Retina (tissue), 1 donor: ENCODE measurements around the gene CUL3.
A peak's percentile ranks its signal among the peaks of the same experiment; 100 is the strongest.

Experiments
- DNase-seq: peaks from one replicate; pipeline ENCODE4 v3.0.0-alpha.2; 2016

CUL3 gene

DNA sequence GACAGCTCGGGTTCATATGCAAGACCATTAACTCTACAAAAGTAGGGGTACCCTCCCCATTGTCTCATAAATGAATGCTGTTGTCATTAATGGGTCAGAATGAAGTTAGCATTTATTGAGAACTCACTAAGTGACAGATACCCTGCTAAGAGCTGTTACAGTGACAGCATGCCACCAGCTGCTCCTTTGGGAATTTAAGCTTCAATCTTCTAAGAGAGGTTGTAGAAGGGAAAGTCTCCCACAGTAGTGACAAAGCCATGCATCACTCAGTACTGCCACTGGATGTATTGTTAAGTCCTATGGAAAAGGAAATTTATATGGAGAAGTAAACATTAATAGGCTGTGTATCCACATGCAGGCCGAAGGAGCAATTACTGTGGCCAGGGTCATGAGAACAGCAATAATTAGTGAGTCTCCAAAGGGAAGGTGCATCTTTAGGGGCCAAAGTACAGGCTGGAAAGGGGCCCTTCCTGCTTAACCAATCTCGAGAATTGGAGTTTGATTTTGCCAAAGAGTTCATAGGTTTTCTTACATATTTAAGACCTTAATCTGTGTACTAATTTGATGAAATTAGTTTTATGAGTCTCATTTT, 118.8 kb downstream of the CUL3 start:
- DNase-seq = peak; percentile 64

DNA sequence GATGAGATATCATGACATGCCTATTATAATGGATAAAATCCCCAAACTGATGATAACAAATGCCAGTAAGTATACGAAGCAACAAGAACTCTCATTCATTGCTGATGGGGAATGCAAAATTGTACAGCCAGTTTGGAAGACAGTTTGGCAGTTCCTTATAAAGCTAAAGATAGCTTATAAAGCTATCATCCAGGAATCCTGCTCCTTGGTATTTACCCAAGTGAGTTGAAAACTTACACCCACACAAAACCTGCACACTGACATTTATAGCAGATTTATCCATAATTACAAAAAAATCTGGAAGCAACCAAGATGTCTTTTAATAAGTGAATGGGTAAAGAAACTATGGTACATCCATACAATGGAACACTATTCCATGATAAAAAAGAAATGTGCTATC, 123.8 kb downstream of the CUL3 start:
- DNase-seq = no peak

DNA sequence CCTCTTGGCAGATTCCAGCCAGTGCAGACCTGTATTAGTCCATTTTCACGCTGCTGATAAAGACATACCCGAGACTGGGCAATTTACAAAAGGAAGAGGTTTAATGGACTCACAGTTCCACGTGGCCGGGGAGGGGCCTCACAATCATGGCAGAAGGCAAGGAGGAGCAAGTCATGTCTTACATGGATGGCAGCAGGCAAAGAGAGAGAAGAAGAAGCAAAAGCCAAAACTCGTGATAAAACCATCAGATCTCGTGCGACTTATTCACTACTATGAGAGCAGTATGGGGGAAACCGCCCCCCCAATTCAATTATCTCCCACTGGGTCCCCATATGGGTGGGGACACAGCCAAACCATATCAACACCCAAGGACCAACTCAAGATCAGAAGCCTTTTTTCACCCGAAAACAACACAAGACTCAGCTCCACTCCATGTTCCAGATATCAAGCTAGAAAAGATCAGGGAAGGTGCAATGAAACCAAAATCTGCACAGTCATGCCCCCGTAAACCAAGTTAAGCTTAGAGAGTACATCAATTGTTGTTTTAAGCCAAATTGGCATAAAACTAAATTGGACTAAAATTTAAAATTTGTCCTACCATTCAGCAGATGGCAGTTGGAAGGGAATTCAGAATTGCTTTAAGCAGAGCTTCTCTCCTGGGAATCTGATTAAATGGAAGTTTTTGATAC, 127.6 kb downstream of the CUL3 start:
- DNase-seq = no peak

DNA sequence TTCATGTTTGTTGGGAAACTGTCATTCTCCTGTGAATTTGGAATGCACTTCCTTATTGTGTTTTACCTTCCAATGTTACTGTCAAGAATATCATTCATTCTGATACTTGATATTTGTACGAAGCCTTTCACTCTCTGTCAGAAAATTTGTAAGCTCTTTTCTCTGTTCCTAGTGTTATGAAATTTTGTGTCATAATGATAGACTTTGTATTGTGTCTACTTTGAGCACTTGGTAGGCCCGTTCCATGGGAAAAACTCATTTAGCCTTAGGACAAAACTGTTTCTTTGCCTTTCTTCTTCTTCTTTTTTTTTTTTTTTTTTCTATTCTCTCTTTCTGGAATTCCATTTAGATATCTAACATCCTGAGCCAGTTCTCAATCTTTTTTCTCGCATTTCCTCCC, 131.3 kb downstream of the CUL3 start:
- no peak for DNase-seq

DNA sequence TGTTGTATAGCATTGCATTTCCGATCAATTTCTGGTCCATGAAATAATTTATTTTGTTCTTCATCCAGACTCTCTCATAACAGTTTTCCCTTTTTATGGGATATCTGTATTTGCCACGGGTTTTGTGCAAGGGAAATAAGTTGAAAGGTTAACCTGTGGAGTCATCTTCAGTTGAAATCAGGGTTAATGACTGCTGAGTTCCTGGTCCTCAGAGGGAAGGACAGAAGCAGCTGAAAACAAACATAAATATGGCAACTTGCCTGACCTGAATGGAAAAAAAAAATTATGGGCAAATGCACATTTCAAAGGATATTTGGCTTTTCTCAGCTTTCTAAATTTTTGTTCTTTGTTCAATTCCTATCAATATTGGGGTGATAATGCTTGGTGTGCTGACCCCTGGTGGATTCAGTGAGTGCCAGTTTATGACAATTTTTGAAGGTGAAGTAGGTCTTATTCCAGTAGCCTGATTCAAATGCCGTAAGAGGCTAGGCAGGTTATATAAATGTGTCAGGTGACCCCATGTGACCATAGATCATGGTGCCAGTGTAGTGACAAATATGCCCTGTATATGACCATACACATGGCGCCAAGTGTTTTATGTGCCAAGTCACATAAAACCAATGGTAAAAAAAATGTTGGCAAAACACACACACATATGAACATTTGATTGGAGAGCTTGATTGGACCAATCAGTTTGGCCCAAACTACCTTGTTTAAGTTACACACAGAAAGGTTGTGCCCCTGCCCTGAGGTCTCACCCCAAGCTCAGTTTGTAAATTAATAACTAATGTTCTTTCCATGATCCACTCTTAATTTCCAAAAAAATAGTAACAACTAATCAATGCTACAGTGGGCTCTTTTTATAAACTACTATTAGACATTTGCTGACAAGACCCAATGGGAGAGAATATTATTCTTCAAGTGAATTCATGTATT, 135.7 kb downstream of the CUL3 start:
- peak; percentile 14 for DNase-seq

DNA sequence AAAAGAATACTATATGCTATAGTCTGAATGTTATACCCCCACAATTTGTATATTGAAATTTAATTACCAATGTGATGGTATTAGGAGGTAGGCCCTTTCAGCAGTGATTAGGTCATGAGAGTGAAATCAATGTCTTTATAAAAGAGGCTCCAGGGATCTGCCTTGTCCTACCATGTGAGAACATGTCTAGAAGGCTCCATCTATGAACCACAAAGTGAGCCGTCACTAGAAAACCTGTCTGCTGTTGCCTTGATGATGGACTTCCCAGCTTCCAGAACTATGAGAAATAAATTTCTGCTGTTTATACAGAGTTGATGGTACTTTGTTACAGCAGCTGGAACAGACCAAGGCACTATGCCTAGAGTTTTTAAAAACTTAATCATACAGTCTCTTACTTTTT, 136.9 kb downstream of the CUL3 start:
- DNase-seq = no peak

DNA sequence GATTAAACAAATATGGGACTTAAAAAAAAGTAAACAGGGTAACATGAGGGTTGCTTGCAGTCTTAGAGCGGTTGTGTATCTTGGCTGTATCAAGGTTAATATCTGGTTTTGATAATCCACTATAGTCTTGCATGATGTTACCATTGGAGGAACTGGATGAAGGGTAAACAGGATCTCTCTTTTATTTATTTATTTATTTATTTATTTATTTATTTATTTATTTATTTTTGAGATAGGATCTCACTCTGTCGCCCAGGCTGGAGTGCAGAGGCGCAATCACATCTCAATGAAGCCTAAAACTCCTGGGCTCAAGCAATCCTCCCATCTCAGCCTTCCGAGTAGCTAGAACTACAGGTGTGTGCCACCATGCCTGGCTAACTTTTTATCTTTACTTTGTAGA, 140.4 kb downstream of the CUL3 start:
- DNase-seq = no peak

DNA sequence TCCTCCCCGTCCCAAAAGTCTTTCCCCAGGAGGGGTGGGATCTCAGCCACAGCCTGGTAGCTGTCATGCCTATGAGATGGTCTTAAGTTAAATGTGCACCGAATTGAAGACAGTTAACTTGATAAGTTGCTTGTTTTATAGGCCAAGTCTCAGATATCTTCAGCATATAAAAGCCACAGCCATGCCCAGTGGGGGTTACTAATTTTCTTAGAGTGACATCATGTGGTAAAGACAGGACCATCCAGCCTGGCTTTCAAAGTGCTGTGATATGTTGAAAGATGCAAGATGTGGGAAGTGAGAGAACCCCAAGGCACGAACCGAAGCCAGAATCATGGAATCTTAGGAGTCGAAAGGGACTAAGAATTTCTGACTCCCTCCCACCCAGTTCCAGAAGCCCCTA, 141.1 kb downstream of the CUL3 start:
- peak; percentile 6 for DNase-seq

DNA sequence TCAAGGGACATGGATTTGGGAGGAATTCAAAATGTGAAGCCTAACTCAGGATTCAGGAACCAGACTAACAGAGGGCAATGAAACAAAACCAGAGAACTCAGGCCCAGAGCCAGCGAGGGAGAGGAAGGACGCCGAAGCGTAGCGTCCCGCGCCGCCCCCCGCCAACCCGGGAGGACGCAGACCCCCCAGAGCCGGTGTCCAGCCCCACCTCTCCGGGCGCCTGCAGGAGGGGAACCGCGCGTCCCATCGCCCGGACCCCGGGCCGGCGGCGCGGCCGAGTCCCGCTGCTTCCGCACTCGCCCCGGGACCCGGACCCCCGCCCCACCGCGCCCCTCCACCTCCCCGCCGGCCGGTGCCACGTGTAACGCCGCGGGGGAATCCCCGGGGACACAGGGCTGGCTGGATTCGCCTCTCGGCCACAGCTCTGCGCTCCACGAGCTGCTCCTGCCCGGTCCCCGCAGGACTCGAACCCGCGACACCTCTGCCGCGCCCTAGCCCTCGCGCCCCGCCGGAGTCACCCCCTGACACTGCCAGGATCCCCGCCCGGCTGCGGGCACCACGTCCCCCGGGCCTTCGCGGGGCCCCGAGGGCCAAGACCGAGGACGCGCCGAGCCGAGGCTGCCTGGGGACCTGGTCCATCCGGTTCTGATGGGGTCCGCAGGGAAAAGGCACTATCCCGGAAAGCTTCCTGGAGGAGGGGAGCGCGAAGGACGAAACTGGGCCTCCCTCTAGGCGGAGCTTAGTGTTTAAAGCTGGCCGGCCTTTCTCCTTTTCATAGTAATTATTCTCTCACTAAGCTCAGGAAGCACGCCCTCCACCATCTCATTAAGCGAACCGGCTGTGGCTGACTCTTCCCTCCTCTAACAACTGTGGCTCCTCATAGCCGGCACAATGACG, 142.8 kb downstream of the CUL3 start:
- DNase-seq = peak; percentile 58

DNA sequence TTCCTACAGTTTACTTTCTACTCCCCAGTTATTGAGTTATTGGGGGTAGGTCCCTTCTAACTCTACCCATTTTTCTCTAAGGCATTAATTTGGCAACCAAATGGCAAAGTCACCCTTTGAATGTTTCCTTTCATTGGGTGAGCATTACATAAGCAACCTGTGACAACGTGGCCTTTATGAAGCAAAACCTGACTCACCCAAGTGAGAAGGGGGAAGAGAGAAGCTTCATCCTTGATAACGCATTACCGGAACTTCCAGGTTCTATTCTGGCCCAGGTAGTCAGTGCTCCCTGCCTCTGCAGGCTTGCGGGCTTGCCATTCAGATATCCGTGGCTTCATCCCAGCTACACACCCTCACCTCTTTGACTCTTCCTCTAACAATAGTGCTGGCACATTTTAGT, 144.2 kb downstream of the CUL3 start:
- DNase-seq = no peak

DNA sequence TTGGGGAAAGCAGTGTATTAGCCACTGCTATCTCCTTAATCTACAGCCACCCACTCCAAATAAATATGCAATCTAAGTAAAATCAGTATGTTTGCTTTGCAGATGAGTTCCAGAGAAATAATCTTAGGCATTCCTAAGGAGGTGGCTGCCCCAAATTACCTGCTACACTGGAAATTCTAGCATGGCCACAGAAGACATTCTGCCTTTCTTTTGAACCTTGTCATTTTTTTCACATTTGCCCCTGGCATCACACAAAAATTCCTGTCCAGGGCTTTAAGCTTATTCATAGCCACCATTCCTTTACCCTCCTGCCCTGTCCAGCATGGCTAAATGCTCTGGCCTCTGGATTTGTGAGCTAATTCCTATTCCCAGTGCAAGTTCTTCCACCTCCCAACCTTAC, 146.4 kb downstream of the CUL3 start:
- no peak for DNase-seq

DNA sequence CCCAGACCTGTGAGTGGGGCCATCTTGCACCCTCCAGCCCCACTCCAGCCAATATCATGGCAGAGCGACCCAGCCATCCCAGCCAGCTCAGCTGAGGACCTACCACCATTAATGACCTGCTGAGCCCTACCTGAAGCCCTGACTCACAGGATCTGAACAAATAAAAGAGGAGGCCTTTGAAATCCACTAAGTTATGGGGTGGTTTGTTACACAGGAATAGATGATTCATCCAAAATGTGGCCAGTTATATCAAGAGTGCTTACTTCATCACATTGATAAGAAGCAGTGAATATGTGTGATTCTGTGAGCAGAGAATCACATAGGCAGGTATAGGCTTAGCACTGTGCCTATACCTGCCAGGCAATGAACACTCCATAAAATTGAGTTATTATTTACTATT, 148.5 kb downstream of the CUL3 start:
- no peak for DNase-seq

DNA sequence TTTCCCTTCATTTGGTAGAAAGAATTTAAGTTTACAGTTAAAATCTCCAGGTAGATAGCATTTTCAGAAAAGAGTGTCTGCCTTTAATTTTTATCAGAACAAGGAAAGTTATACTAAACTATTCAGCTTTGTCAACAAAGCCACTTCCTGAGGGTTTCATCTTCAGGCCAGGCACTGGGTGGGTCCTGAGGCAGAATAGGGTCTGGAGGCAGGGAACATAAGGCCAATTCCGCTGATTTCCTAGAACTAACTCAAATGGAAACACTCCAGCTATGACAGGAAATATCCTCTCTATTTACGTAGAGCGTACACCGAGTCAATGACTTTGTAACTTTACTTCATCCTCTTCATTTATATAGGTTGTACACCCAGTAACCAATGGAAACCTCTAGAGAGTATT, 150.5 kb downstream of the CUL3 start:
- DNase-seq = no peak

DNA sequence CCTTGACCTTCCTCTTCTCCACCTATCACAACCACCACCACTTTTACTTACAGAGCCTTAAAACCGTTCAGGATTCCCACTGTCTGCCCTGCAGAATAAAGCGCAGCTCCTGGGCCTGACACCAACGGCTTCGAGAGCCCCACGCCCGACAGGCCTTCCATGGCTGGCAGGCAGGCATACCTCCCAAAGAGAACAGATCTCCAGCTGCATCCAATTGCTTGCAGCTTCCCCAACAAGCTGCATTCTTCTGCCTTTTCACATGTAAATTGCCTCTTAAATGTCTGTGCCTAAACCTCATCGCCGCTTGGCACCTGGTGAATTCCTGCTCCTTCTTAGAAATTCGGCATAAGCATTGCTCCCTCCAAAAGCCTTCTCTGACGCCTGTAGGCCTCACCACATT, 151.7 kb downstream of the CUL3 start:
- no peak for DNase-seq

DNA sequence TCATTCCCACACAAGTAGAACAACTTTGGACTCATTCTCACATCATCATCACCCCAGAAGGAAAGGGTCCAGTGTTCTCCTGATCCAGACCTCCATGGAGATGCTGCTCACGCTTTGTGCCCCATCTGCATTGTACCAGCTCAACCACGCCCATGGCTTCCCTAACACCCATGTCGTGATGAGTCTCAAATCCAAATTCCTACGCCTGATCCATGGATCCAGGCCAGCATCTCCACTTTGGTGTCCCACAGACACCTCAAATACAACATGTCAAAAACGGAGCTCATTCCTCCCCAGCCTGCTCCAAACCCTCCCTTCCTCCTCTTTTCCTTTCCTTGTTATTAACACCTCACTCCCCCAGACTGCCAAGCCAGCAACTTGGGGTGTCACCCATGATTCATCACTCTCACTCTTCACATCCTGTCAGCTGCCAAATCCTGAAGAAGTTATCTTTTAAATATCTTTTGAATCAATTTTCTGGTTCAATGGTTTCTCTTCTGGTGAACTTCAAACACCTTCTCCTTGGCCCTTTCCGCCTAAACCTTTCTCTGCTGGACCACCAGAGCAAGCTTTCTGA, 153.1 kb downstream of the CUL3 start:
- DNase-seq = no peak

DNA sequence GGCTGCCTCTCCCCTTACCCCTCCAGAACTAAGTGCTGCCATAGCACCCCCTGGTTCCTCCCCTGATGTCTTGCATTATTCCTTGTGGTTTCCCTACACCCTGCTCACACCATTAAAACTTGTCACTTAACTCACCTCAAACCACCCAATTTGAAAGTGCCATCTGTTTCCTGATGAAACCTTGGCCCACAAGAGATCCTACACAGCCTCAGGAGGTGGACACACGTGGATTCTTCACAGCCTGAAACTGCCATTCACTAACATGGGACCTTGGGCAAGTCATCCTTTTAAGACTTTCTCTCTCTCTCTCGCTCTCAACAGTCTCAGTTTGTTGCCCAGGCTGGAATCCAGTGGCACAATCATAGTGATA, 155.7 kb downstream of the CUL3 start:
- no peak for DNase-seq

DNA sequence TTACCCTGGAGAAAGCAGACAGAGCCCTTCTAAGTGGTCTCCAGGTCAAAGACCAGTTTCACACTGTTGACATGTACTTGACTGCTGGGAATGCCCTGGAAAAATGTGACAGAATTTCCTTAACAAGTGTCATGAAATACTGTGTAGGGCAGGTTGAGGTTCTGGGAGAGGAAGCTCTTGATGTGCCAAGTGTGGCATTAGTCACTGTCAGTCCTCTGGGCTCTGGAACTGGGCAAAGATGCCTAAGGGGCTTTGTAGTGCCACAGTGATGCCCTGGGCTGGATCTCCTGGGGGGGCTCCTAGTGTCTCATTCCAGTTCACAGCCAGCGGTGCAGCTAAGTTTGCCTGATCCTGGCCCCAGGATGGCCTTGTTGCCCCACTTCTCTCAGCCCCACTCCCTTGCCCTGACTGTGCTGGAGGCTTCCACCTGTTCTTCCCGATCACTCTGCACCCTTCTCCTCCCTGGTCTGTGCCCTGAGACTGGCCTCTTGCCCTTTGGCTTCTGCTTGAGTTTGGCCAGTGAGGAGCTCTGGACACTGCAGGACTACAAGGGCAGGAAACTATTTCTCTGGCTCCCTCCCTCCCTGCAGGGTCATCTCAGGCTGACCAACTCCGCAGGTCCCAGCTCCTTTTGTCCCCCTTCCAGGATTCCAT, 156.2 kb downstream of the CUL3 start:
- DNase-seq = no peak

DNA sequence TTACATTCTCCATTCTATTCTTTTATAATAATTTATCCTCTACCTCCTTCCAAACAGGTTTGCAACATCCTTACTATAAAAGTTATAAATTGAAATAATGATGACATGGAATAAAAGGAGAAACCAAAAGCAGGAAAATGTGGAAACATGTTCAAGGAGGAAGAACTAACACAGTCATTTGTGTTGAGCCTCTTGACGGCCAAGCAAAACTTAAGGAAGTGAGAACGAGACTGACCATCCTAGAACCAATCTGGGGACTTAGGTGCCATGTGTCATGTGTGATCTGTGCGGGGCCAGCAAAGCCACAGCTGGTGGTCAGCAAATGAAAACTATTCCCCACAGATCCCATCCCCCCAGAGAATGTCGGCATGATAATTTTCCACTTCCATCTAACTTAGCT, 157.7 kb downstream of the CUL3 start:
- DNase-seq = no peak

DNA sequence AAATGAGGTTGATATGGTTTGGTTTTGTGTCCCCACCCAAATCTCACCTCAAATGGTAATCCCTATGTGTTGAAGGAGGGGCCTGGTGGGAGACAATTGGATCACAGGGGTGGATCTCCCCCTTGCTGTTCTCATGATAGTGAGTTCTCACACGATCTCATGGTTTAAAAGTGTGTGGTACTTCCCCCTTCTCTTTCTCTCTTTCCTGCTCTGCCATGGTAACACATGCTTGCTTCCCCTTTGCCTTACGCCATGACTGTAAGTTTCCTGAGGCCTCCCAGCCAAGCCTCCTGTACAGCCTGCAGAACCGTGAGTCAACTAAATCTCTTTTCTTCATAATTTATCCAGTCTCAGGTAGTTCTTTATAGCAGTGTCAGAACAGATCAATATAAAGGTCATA, 158.5 kb downstream of the CUL3 start:
- DNase-seq = no peak

DNA sequence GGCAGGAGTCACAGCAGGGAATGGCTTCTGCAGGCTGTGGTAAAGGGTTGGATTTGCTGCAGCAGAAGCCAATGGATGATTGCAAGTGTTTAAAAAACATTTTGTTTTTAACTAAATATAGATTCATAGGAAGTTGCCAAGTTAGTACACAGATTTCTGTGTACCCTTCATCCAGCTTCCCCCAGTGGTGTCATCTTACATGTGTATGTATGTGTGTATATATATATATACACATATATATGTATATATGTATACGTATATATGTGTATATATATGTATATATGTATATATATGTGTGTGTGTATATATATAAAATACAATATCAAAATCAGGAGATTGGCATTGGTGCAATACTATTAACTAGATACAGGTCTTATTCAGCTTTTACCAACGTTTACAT, 164.1 kb downstream of the CUL3 start:
- DNase-seq = no peak
